PFSK-1 (cell line): ENCODE results near the gene PCP4.

Experiments used
- FOXP2 ChIP-seq: optimal IDR thresholded peaks from 2 replicates; pipeline ENCODE3; 2011; ENCODE audit warnings: borderline replicate concordance, control low read depth, inconsistent platforms; ENCODE audit not compliant: insufficient read depth; ENCODE audit errors: extremely low read length, extremely low read depth
- POLR2AphosphoS5 ChIP-seq: IDR thresholded peaks from 2 replicates; pipeline ENCODE4 v1.6.1; 2012; ENCODE audit warnings: low read depth, mild to moderate bottlenecking, control low read depth, low read length, moderate library complexity
- REST ChIP-seq, 2 experiments: IDR thresholded peaks; 2 replicates each; pipeline versions ENCODE4 v1.6.1 to v1.8.0; 2011 to 2012; ENCODE audit warnings: low read depth in 2 of 2, low read length in 2 of 2, control low read depth in 1 of 2, inconsistent platforms in 1 of 2, mild to moderate bottlenecking in 1 of 2, moderate library complexity in 1 of 2; ENCODE audit not compliant: insufficient read depth in 1 of 2
- SIN3A ChIP-seq: IDR thresholded peaks from 2 replicates; pipeline ENCODE4 v1.6.1; 2012; ENCODE audit warnings: mild to moderate bottlenecking, low read length, moderate library complexity, borderline replicate concordance; ENCODE audit not compliant: insufficient read depth
- TAF1 ChIP-seq: IDR thresholded peaks from 2 replicates; pipeline ENCODE4 v1.6.1; 2012; ENCODE audit warnings: low read length, control low read depth, borderline replicate concordance; ENCODE audit not compliant: insufficient read depth

PCP4 gene

GRCh38 chr21:39851002-39851618 is 16.1 kb upstream of the PCP4 start:
- TF ChIP-seq SIN3A (no peak), POLR2AphosphoS5 (no peak), TAF1 (no peak), REST (IDR thresholded peaks at IDR 0.05; ENCODE audit: insufficient read depth in 1 of 2, low read depth in 2 of 2, low read length in 2 of 2) (no peak), FOXP2 (no peak)

- no peak for TF ChIP-seq FOXP2
- TF ChIP-seq TAF1 = no peak
- TF ChIP-seq REST (IDR thresholded peaks at IDR 0.05; ENCODE audit: insufficient read depth in 1 of 2, low read depth in 2 of 2, low read length in 2 of 2) = no peak
- no peak for TF ChIP-seq POLR2AphosphoS5
- TF ChIP-seq SIN3A = no peak
Measured at GRCh38 chr21:39852021-39852721, 15.1 kb upstream of the PCP4 start.

GRCh38 chr21:39852726-39853500 is 14.3 kb upstream of the PCP4 start:
- TF ChIP-seq TAF1 (no peak), REST (IDR thresholded peaks at IDR 0.05; ENCODE audit: insufficient read depth in 1 of 2, low read depth in 2 of 2, low read length in 2 of 2) (no peak), SIN3A (no peak), POLR2AphosphoS5 (no peak), FOXP2 (no peak)

GRCh38 chr21:39854572-39854971 is 12.7 kb upstream of the PCP4 start:
- TF ChIP-seq TAF1 = no peak
- no peak for TF ChIP-seq SIN3A
- no peak for TF ChIP-seq POLR2AphosphoS5
- TF ChIP-seq FOXP2 = no peak
- TF ChIP-seq REST (IDR thresholded peaks at IDR 0.05; ENCODE audit: insufficient read depth in 1 of 2, low read depth in 2 of 2, low read length in 2 of 2) = no peak
